Activated T-helper 9 cell treated with anti-CD3 and anti-CD28 coated beads, Interleukin-2, amount 50 U/mL, for 16 hours (primary cell): Measurements from ENCODE around the gene TEX261.

Experiments used
- DNase-seq: peaks from one replicate; pipeline ENCODE4 v3.0.0-alpha.2; 2020; ENCODE audit warnings: low read depth

TEX261 gene

GRCh38 chr2:70959271-70959761 lies 35.4 kb downstream of the TEX261 start:
- DNase-seq: no peak

DNA sequence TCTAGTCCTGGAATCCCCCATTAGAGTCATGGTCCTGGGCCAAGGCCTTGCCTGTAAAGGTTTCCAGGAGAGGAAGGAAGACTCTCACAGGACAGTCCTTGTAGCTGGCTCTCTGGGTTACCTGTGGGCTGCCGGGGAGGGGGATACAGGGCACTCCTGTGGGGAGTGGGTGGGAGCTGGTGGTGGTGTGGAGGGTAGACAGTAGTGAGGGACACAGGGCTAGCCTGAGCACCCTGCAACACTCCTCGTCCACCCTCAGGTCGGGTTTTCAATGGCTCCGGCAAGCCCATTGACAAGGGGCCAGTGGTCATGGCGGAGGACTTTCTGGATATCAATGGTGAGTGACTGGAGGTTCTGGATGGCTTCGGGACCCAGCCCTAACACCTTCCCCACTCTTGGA lies 35.9 kb downstream of the TEX261 start:
- DNase-seq: no peak

DNA sequence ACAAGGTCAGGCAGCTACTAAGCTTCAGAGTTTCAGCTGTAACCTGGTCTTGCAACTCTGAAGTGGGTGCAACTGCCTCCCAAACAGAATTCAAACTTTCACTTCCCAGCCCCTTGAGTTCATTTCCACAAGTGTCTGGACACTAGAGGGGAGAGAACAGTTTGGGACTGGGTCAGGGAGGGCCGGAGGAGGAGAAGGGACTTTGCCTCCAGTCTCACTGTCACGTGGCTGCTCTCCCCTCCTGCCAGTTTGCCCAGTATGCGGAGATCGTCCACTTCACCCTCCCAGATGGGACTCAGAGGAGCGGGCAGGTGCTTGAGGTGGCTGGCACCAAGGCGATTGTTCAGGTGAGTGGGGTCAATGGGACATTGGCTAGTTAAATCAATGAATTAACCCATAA lies 36.9 kb downstream of the TEX261 start:
- no peak for DNase-seq

GRCh38 chr2:70956141-70956540 lies 38.5 kb downstream of the TEX261 start:
- DNase-seq: no peak

- DNase-seq: no peak
Measured at GRCh38 chr2:70954886-70955285, 39.8 kb downstream of the TEX261 start.

DNA sequence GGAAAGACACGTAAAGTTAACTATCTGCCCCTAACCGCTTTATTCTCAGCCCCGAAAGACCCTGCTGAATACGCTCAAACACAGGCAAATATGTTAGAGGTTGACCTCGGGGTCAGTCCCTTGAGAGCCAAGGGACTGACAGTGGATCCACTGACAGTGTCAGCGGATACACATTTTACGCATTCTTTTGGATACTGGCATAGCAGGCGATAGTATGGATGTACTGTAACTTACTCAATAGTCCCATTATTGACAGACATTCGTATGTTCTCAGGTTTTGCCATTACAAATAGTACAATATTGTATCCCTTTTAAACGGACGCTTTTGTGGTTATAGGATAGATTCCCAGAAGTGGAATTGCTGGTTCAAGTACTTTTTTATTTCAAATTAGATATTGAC lies 45.6 kb downstream of the TEX261 start:
- DNase-seq: no peak

DNA sequence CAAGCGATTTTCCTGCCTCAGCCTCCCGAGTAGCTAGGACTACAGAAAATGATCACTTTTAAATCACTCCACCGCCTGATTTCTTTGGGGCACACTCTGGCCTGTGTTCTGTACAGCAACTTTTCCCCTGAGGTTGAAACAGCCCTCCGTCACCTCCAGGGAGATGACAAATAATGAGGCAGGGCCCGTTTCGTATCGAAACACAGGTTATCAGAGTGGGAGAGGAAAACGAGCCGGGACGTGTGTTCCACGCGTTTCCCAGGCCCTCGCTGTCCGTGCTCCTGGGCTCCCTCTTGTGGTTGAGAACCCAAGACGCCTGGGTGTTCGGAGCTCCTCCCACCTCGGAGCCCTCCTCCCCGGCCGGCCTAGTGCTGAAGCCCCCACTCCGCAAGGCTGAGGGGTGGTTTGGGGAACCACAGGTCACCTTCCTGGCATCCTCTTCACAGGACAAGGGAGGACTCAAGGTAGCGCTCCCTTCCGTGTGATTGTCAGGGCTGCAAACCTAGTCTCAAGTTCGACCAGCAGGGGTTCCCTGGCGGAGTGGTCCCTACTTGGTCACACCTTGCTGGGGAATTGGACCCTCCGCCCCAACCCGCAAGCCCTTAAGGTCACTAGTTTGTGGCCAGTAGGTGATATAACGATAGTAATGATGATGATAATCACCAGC lies 46.2 kb downstream of the TEX261 start:
- DNase-seq: peak; percentile 62

DNA sequence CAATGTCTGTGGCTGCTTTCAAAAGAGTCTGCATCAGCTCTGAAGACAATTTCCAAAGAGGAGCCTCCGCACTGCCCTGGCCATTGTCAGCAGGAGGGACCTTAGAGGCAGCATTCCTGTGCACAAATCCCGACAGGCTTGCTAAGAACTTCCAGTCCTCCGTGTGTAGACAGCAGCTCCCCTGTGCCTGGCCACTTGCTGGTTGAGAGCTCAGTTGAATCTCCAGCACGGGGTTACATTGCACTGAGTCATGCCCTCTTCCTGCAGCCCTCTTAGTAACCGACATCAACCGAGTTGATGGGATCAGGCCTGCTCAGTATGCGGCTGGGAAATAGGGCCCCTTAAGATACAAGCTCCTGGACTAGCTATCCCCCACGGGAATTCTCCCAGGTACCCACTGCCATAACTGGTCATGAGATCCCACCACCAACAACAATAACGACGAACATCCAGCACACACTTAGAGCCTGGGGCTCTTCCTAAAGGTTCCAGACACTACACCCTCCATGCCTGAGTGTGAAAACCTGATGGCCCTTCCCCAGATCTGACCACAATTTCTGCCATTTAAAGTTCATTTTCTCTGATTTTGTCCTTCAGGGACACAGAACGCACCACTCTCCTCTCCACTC lies 47.0 kb downstream of the TEX261 start:
- no peak for DNase-seq

- no peak for DNase-seq
Measured at GRCh38 chr2:70946832-70947442, 47.7 kb downstream of the TEX261 start.

DNA sequence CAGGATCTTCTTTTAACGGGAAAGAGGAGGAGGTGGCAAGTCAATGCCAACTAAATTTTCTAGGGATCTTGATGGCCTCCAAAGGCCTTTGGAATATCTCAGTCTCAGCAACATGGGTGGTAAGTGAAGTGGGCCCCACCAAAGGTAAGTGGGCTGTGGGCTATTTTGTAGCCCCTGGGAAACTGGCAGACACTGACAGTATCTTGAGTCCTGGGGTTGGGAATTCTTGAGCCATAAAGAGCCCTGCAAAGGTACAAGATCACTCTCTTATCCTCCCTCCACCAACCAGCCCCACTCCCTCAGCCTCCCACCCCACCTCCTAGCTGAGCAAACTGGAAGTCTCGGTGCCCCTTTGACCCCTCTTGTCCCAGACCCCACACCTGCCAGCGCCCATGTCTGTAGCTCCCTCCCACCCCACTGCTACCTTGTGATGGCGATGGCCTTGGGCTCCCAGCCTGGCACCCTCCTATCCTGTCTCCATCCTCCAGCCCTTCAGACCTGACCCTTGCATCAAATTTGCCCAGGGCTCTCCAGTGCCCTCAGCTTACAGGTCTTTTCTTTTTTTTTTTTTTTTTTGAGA lies 50.5 kb downstream of the TEX261 start:
- DNase-seq: no peak

DNA sequence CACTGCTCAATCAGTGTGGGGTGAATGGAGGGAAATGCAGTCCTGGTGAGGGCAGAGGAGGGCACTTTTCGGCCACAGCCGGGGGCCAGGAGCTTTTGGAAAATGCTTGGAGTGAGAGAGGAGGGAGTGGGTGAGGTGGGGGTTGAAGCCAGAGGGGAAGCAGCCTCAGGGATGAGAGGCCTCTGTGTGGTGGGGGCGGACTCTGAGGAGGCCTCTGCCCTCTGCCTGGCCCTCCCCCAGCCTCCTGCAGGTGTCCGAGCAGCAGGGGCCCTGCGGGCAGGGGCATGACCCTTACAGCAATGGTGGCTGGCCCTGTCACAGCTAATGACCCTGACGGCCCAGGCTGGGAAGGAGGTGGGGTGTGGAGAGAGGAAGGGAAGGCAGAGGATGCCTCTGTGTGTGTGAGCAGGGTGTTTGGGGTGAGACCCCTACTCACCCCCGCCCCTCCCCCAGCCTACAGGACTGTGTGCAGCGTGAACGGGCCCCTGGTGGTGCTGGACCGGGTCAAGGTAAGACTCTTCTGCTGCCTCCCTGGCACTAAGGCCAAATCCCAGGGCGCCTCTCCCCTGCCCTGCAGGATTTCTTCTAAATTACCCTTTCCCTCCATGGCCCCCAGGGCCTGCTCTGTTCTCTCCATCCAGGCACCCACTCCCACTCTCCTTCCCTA lies 51.3 kb downstream of the TEX261 start:
- no peak for DNase-seq

- no peak for DNase-seq
Measured at GRCh38 chr2:70942396-70943204, 52.1 kb downstream of the TEX261 start.

- DNase-seq: no peak
Measured at GRCh38 chr2:70941701-70942100, 53.0 kb downstream of the TEX261 start.

GRCh38 chr2:70941186-70941585 lies 53.5 kb downstream of the TEX261 start:
- no peak for DNase-seq

GRCh38 chr2:70939839-70940580 lies 54.7 kb downstream of the TEX261 start:
- no peak for DNase-seq

DNA sequence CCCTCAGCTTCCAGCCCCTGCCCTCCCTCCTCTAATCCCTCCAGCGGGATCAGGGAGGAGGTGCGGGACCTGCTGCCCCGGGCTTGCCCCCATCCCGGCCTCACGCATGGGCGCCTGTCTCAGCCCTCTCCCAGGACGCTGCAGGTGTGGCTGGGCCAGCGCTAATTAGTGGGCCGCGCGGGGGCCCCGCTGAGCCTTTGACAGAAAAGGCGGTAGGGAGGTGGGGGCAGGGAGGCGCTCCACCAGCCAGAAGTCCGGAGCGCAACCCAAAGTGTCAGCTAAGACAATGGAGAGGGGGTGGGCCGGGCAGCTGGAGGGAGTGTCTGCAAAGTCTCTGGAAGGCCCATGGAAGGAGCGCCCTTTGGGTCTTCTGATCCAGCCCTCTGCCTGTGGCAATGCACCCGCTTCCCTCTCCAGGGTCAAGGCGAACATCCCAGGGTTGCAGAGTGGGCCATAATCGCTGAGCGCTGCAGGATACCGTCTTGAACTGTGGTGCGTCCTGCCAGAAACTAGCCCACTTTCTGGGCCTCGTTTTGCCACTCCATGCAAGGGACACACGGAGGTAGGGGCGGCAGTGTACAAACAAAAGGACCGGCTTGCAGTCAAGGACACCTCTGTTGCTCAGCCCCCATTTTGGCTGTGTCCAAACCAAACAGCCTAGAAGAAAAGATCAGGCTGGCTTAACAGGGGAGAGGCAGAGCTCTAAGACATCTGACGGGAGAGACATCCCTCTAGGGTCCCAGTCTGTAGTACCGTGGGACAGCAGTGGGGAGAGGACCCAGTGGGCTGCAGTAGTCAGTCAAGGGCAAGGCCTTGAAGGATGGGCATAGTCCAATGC lies 55.5 kb downstream of the TEX261 start:
- DNase-seq: no peak

- DNase-seq: no peak
Measured at GRCh38 chr2:70938586-70938950, 56.1 kb downstream of the TEX261 start.

DNA sequence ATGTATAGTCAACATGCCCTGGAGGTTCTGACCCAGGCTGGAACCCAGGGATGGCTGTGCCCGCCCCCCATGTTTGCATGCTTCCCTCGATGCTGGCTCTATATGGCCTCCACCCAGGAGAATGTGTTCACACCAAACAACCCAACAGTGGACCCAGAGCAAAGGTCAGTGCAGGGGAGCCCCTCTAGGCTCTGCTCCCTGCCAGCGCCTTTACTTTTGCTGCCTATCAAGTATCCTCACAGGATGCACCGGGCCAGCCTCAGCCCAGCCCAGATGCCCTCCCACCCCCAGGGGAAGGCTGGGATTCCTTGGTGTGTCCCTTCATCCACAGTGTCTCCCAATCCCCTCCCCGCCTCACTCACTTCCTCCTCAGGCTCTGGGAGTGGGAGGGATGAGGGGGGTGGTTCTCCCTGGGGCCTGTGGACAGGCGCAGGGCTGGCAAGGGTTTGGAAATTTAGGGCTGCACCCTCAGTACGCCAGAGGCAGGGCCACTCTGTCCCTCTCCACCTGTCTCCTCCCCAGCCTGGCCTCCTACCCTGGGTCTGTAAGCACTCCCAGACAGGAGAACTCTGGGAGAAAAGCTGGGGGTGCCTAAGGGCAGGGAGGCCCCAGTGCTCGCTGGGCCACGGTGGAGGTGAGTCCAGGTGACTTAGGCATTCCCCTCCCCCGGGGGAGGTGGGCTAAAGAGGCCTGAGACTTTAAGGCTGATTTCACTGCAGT lies 56.6 kb downstream of the TEX261 start:
- DNase-seq: no peak
